ENCODE measurements around the gene SDS. TPM values are rescaled to one million over a fixed set of nuclear protein-coding genes. Genes with fewer than 3 reads are reported as not detected.

The SDS gene
- total and polyA plus RNA-seq, 2 donors (not counting 3 experiments of a cell fraction or from before 2014, with no cell fraction given): not detected

DNA sequence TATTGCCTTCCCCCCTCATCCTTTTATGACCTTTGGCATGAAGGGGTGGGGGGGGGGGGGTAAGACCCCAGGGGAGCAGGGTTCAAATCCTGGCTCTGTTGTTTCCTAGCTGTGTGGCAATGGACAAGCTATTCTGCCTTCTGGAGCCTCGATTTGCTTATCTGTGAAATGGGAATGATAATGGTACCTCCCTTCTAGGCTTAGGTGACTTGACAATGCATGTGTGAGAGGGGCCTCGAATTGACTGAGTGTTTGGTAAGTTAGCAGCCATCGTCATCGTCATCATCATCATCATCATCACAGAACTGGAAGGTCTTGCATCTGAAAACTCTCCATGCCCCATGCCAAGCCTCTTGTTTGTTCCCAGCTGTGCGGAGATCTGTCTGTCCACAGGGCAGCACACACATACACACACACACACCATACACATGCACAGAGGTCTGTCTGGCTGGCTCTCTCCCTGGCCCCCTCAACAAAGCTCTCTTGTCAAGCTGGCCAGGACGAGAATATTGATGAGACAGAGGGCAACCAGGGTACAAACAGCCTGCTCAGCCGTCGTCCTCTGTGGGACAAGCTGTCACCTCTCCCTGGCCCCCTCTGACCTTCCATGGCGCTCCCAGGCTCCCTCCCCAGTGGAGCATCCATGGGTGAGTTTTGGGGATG, 5.9 kb upstream of the SDS start:
- H3K9me3 ChIP-seq (replicated peaks; ENCODE audit: control insufficient read depth, insufficient read depth, low read length): no peaks in the 10 kb centered on the region
- H3K79me2 ChIP-seq (ENCODE audit: control insufficient read depth, insufficient read depth, low read length): no peaks in the 10 kb centered on the region
- no peak for TF ChIP-seq MYC (IDR thresholded peaks at IDR 0.05; ENCODE audit: low read depth, low read length)
- no TSS peak for BruUV-seq (replicated peaks)
- H4K20me1 ChIP-seq (replicated peaks; ENCODE audit: control insufficient read depth, extremely low read depth, insufficient read depth, low read length): no peaks in the 10 kb centered on the region
- H3K27me3 ChIP-seq (ENCODE audit: control insufficient read depth in 2 of 2, insufficient read depth in 2 of 2, low read length in 2 of 2): peaks cover 0 to 3% of the 10 kb centered on the region in 2 experiments
- H3K4me1 ChIP-seq (ENCODE audit: control insufficient read depth, extremely low read depth, insufficient read depth, low read length): no peaks in the 10 kb centered on the region
- H3K9me1 ChIP-seq (replicated peaks; ENCODE audit: control insufficient read depth, extremely low read depth, insufficient read depth, low read length): no peaks in the 10 kb centered on the region
- dilution Hi-C loops (cut with MboI; ENCODE audit: extremely low pct_ligation_motif_present, low sequenced_read_pairs) (no loop called here), intact Hi-C loops (cut with micrococcal nuclease) (no loop called here)
- no peak overlapping the region for H3K9ac ChIP-seq (replicated peaks; ENCODE audit: extremely low read depth, insufficient read depth, low read length)
- no peak overlapping the region for H3K4me3 ChIP-seq (replicated peaks in 1 of 3; ENCODE audit: insufficient read depth in 1 of 3, low read depth in 1 of 3, low read length in 3 of 3)
- no peak overlapping the region for H2AFZ ChIP-seq (ENCODE audit: low read depth, low read length)
- ChIA-PET POLR2A (no interaction called here), CTCF (no interaction called here)
- no peak overlapping the region for H3K4me2 ChIP-seq (ENCODE audit: insufficient read depth, low read length)
- DNase-seq (ENCODE audit: low read depth, low spot score) (no peak), FAIRE-seq (no peak)
- no peaks in the 10 kb centered on the region for H3K36me3 ChIP-seq (ENCODE audit: control insufficient read depth in 2 of 2, extremely low read depth in 1 of 2, insufficient read depth in 2 of 2, low read length in 2 of 2)
- no peak overlapping the region for H3K27ac ChIP-seq (ENCODE audit: insufficient read depth, low read depth, low read length)

DNA sequence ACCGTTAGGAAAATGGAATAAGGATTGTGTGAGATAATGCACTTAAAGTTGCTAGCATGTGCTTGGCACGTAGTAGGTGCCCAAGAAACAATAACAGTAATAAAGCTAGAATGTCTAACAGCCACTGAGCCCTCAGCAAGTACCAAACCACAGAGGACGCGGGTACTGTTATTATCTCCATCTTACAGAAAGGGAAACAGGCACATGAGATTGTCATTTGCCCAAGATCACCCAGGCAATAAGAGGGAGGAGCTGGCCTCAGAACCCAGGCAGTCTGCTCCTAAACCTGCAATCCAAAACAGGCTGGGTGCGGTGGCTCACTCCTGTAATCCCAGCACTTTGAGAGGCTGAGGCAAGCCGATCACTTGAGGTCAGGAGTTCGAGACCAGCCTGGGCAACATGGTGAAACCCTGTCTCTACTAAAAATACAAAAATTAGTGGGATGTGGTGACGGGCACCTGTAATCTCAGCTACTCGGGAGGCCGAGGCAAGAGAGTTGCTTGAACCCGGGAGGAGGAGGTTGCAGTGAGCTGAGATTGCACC, 5.1 kb upstream of the SDS start:
- Histone ChIP-seq H3K27ac (ENCODE audit: insufficient read depth, low read depth, low read length) (no peak overlapping the region), H3K4me3 (replicated peaks in 1 of 3; ENCODE audit: insufficient read depth in 1 of 3, low read depth in 1 of 3, low read length in 3 of 3) (no peak overlapping the region), H3K9me1 (replicated peaks; ENCODE audit: control insufficient read depth, extremely low read depth, insufficient read depth, low read length) (no peaks in the 10 kb centered on the region), H3K36me3 (ENCODE audit: control insufficient read depth in 2 of 2, extremely low read depth in 1 of 2, insufficient read depth in 2 of 2, low read length in 2 of 2) (no peaks in the 10 kb centered on the region), H3K79me2 (ENCODE audit: control insufficient read depth, insufficient read depth, low read length) (no peaks in the 10 kb centered on the region), H3K4me1 (ENCODE audit: control insufficient read depth, extremely low read depth, insufficient read depth, low read length) (no peaks in the 10 kb centered on the region), H3K9ac (replicated peaks; ENCODE audit: extremely low read depth, insufficient read depth, low read length) (no peak overlapping the region), H4K20me1 (replicated peaks; ENCODE audit: control insufficient read depth, extremely low read depth, insufficient read depth, low read length) (no peaks in the 10 kb centered on the region), H3K27me3 (ENCODE audit: control insufficient read depth in 2 of 2, insufficient read depth in 2 of 2, low read length in 2 of 2) (peaks cover 0 to 3% of the 10 kb centered on the region in 2 experiments), H2AFZ (ENCODE audit: low read depth, low read length) (no peak overlapping the region), H3K9me3 (replicated peaks; ENCODE audit: control insufficient read depth, insufficient read depth, low read length) (no peaks in the 10 kb centered on the region), H3K4me2 (ENCODE audit: insufficient read depth, low read length) (no peak overlapping the region)
- POLR2A ChIA-PET: no interaction called here
- TF ChIP-seq EZH2 (IDR thresholded peaks at IDR 0.05; ENCODE audit: borderline replicate concordance, low read depth, low read length, severe bottlenecking) (no peak), POLR2A (IDR thresholded peaks at IDR 0.05; ENCODE audit: low read depth, low read length) (no peak)
- TF ChIP-seq, protein P1, sequence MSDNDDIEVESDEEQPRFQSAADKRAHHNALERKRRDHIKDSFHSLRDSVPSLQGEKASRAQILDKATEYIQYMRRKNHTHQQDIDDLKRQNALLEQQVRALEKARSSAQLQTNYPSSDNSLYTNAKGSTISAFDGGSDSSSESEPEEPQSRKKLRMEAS (IDR thresholded peaks at IDR 0.05; ENCODE audit: insufficient read depth, insufficient read length): no peak
- TF ChIP-seq, protein P2, sequence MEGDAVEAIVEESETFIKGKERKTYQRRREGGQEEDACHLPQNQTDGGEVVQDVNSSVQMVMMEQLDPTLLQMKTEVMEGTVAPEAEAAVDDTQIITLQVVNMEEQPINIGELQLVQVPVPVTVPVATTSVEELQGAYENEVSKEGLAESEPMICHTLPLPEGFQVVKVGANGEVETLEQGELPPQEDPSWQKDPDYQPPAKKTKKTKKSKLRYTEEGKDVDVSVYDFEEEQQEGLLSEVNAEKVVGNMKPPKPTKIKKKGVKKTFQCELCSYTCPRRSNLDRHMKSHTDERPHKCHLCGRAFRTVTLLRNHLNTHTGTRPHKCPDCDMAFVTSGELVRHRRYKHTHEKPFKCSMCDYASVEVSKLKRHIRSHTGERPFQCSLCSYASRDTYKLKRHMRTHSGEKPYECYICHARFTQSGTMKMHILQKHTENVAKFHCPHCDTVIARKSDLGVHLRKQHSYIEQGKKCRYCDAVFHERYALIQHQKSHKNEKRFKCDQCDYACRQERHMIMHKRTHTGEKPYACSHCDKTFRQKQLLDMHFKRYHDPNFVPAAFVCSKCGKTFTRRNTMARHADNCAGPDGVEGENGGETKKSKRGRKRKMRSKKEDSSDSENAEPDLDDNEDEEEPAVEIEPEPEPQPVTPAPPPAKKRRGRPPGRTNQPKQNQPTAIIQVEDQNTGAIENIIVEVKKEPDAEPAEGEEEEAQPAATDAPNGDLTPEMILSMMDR (IDR thresholded peaks at IDR 0.05; ENCODE audit: extremely low read depth in 1 of 2, insufficient read depth in 1 of 2, low read depth in 1 of 2, low read length in 2 of 2): no peak
- intact Hi-C loops (cut with micrococcal nuclease): no loop called here
- BruUV-seq (replicated peaks): no TSS peak
- CTCF ChIA-PET: interaction anchor here (6.3 kb wide), 1 partner anchor 16 kb away, joined by 42 read pairs; no protein-coding TSS in a partner anchor
- dilution Hi-C loops (cut with MboI; ENCODE audit: extremely low pct_ligation_motif_present, low sequenced_read_pairs): no loop called here
- no peak for DNase-seq (ENCODE audit: low read depth, low spot score)
- no peak for FAIRE-seq
